Sciatic nerve (tissue), 2 donors: ENCODE results near the gene MAP2K5. TPM values are rescaled to one million over a fixed set of nuclear protein-coding genes. Genes with fewer than 3 reads are reported as not detected.
A peak's percentile ranks its signal among the peaks of the same experiment; 100 is the strongest.

Source experiments
- ATAC-seq: fragments of 200-7000 bp; cut with Tn5 transposase; one replicate; pipeline ENCODE4 v1.9.1; 2020; ENCODE audit warnings: mild to moderate bottlenecking, moderate library complexity
- DNase-seq: peaks from one replicate; pipeline ENCODE4 v3.0.0-alpha.2; 2020; ENCODE audit warnings: low spot score
- intact Hi-C: fragments of 100-400 bp; cut with DNase I; formaldehyde crosslinking; loops from one replicate; pipeline ENCODE4 v1.14.2; 2022
- total RNA-seq: library from RNA; stranded (reverse); fragmentation: NEBNext Ultra II Directional; extraction: Animal tissue kit (Norgen Biotek cat#: 25700); gene quantifications from one replicate; pipeline ENCODE4 v1.2.1, GENCODE V29; 2021
- donor health status: DM: no; HTN: no; CAD: no.
- donor health status: DM: no; HTN: no; CAD: no.

MAP2K5 gene
- 25.2 TPM for total RNA-seq

- peak; percentile 91 for DNase-seq
- intact Hi-C loops = no loop called here
- ATAC-seq = peak; percentile 96
Measured at GRCh38 chr15:67542420-67543347, at the start of gene MAP2K5. Gene MAP2K5, plus strand, starts transcription at chr15:67542703. Its CDS starts 633 bp downstream, at chr15:67543336.

DNA sequence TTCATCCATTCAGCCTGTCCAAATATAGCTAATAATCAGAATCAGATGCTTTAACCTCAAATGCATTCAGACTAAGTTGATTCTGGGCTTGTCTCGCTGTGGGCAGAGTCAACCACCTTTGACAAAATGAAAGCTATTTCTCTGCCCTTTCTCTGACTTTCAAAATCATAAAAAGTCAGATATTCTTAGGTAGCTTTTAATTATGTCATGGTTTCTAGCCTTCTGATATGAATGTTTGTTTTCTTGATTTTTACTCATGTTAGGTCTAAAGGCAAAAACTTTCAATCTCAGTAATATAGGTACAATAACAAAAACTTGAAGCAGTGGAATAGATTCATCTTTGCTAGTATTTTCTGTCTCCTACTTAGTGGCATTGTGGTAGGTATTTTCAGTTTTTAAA is 46.9 kb upstream of the MAP2K5 start:
- ATAC-seq (no peak), DNase-seq (no peak)
- intact Hi-C loops = no loop called here

GRCh38 chr15:67501177-67501835 is 41.2 kb upstream of the MAP2K5 start:
- peak; percentile 78 for ATAC-seq
- intact Hi-C loops = no loop called here

GRCh38 chr15:67501836-67502461 is 40.6 kb upstream of the MAP2K5 start:
- DNase-seq (no peak), ATAC-seq (no peak)
- intact Hi-C loops = no loop called here

More at GRCh38 chr15:67501177-67501835, 41.2 kb upstream of the MAP2K5 start:
- no peak for DNase-seq

DNA sequence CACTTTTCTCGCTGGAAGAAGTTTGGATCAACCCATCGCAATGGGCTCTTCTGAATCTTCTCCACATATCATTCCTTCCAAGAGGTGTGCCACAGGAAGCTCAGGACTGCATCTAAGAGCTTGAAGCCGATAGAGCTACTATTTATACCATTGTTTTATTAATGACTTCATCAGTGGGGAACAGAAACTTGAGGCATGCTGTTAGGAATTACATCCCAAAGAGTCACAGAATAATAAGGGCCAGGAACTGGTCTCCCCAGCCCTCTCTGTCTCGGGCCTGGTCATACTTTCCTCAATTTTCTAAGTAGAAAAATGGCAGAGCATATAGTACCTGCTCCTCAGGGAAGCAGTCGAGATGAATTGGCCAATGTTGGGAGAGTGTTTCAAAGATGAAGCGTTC is 38.4 kb upstream of the MAP2K5 start:
- no peak for ATAC-seq
- intact Hi-C loops = no loop called here
- DNase-seq = no peak

- intact Hi-C loops = no loop called here
- ATAC-seq = no peak
- DNase-seq = no peak
Measured at GRCh38 chr15:67504796-67505195, 37.7 kb upstream of the MAP2K5 start.

DNA sequence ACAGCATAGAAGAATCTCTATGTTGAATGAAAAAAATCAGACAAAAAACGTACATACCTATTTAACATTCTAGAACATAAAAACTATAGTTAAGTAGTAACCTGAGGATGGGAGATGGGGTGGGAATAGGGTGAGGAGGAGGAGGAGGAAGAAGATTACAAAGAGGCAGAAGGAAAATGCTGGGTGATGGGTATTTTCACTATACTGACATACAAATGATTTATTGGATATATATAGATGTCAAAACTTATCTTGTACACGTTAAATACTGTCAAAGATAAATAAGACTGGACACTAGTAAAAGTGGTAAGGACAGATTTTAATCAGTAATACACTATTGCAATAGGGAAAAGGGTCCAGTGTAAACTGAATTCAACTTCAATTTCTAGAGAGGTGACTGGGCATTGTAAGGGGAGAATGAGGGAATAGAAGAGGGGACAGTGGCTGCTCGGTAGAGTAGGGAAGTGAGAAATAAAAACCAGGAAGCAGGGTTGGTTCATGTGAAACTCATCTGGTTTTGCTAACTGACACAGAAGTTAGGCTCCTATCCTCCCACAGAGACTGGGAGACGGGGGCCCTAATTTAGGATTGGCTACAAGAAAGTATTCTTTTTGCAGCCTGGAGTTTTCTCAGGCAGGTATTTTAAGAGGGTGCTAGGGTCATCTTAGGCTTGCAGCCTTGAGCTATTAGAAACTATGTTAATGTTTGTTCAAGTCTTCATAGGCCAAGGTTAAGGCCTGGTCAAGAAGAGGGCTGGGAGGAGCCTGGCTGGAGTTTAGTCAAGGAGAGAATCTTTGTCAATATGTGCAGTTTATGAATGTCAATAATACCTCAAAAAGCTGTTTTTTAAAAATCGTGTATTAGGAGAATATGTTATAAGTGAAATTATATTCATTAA is 36.6 kb upstream of the MAP2K5 start:
- intact Hi-C loops = no loop called here
- DNase-seq = no peak
- no peak for ATAC-seq

DNA sequence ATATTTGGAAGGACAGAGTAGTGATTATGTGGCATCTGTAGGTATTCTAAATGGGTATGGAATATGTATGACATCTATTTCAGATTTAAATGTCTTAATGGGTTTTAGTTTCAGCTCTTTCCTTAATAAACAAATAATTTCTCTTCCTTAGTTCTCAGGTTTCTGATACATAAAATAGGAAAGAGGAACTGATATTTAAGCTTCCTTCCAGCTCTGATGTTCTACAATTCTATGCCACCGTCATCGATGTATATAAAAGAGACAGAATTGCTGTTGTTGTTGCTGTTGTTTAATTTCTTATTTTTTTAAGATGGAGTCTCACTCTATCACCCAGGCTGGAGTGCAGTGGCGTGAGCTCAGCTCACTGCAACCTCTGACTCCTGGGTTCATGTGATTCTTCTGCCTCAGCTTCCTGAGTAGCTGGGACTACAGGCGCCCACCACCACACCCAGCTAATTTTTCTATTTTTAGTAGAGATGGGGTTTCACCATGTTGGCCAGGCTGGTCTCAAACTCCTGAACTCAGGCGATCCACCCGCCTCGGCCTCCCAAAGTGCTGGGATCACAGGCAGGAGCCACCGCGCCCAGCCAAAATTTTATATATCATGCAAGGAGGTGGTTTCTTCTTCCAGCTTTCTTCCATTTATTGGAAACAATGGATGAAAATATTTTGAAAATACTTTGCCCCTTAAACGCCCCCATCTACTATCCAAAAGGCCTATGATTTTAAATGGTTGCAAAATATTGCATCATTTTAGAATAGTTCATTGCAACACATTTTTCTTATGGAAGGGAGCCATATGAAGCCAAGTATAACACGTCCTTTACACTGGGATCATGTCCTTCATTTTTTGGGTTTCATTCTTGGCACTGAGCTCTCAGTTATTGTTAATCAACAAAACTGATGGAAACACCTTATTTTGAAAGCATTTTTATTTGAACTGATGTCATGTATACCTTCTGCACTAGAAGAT is 35.4 kb upstream of the MAP2K5 start:
- DNase-seq (no peak), ATAC-seq (peak; percentile 76)

GRCh38 chr15:67508407-67508806 is 34.1 kb upstream of the MAP2K5 start:
- DNase-seq = no peak
- ATAC-seq = no peak
- intact Hi-C loops = no loop called here

More for the DNA sequence above, 35.4 kb upstream of the MAP2K5 start:
- intact Hi-C loops = no loop called here

DNA sequence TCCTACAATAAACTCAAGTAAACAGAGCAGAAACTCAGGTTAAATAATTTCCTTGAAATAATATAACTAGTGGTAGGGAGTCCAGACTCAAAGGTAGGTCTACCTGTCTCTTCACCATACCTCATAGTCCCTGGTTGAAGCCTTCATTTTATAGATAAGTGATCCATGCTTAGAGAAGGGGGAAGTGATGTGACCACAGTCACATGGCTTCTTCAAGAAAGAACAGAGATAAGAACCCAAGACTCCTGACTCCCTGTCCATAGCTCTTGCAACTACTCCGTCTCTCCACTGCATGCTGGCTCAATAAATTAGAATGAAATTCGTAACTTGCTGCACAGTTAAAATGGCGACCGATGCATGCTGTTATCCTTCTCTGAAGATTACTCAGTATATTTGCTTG is 32.6 kb upstream of the MAP2K5 start:
- no peak for DNase-seq
- intact Hi-C loops = no loop called here
- ATAC-seq = no peak

- no peak for DNase-seq
- ATAC-seq = no peak
- intact Hi-C loops = no loop called here
Measured at GRCh38 chr15:67510597-67511190, 31.8 kb upstream of the MAP2K5 start.

DNA sequence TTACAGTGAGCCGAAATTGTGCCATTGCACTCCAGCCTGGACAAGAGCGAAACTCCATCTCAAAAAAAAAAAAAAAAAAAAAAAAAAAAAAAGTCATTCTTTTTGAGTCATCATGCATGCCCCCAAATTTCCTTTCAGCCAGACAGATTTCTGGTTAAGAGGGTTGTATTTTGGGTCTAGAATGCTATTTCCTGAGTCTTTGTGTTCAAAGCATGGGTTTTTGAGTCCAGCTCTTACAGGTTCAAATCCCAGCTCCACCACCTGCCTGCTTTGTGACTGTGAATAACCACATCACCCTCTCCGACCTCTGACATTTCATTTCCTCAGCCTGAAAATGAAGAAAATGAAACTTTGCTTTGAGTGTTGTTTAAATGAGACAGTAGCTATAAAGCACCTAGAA is 30.9 kb upstream of the MAP2K5 start:
- ATAC-seq (no peak), DNase-seq (no peak)
- intact Hi-C loops = no loop called here

- no peak for ATAC-seq
- intact Hi-C loops = no loop called here
- no peak for DNase-seq
Measured at GRCh38 chr15:67512140-67512539, 30.4 kb upstream of the MAP2K5 start.

DNA sequence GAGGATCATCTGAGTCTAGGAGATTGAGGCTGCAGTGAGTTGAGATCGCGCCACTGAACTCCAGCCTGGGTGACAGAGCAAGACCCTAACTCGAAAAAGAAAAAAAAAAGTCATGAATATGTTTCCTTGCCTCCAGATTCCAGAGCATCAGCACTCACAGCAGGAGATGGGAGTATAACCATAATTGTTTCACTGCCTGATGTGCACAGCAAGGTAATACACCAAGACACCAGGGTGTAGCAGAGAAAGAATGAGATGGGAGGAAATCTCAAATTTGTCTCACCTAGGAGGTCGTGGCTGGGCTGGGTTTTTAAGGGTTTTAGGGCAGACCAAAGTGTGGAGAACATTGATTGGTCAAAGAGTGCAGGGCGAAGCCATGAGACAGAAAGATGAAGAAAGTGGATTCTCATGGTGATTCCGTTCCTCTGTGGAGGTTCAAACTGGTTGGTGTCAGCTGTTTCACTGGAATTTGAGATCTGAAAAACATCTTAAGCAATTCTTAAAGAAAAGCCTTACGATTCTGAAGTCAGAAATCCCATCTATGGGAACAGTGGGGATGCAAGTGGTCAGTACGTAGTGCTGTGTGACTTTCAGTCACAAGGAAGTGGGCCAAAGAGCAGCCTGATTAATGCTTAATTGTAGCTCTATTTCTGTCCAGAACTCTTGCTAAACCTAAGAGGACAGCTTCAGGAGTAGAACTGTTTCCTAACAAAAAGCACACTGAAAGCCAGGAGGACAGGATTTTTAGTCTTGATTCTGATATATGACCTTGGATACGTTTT is 29.4 kb upstream of the MAP2K5 start:
- ATAC-seq = no peak
- intact Hi-C loops = no loop called here

GRCh38 chr15:67515090-67515489 is 27.4 kb upstream of the MAP2K5 start:
- DNase-seq (no peak), ATAC-seq (no peak)
- intact Hi-C loops = no loop called here

More for the DNA sequence above, 29.4 kb upstream of the MAP2K5 start:
- no peak for DNase-seq

- intact Hi-C loops = no loop called here
- ATAC-seq (no peak), DNase-seq (no peak)
Measured at GRCh38 chr15:67515557-67515956, 26.9 kb upstream of the MAP2K5 start.
